Stimulated activated CD8-positive, alpha-beta memory T cell treated with anti-CD3 and anti-CD28 coated beads, Interleukin-12 subunit alpha, Interleukin-12 subunit beta, amount 100 ng/mL, for 24 hours (primary cell): ENCODE data around the gene GRIK4.
"Not testable (repeated sequence)": the region's sequence is repeated elsewhere in the genome, so short reads cannot be mapped to it uniquely, and the experiment has no call there.

Experiments
- DNase-seq: peaks from one replicate; pipeline ENCODE4 v3.0.0-alpha.2; 2020; ENCODE audit errors: extremely low read depth

Gene GRIK4

DNA sequence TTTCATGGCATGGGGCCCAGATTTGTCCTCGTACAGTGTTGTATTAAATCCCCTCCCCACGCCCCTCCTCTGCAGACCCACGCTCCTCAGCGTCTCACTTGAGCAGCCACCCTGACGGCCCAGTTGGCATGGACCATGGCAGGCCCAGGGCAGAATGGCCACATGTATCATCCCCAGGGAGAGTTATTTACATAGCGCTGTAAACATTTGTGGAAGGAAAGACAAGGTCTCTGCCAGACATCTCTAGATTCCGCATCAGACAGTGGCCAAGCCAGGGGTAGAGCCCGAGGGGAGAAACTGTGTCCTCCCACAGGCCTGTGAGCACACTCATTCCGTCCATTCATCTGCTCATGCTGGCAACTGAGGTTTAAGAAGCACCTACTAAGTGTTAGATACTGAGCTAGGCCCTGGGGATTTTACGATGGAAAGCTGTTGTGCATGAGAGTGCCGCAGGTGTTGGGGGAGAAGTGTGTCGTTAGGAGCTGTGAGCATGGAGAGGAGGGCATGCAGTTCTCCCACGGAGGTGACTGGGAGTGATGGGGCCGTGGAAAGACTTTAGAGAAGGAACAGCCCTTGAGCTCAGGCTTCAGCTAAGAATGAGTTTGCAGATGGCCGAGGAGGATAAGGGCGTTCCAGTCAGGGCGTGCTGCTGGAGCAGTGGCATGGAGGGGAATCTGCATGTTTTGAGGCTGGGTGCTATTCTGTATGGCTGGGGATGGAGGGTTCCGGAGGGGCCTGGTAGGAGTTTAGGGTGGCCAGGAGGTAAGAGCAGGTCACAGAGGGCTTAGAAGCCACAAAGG is 94.9 kb downstream of the GRIK4 start:
- no peak for DNase-seq

DNA sequence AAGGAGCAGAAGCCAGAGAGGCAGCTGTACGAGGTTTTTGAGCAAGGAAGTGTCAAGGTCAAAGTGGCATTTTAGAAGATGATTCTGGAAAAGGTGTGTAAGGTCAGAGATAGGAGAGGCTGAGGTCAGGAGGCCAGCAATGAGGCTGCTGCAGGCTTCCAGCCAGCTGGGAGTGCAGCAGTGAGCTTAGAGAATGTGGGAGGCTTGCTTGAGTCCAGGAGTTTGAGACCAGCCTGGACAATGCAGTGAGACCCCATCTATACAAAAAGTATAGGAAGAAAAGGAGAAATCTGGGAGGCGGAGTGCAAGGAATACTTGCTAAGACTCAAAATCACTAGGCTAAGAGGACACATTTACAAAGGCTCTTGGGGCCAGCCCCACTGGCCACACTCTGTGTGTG is 96.5 kb downstream of the GRIK4 start:
- DNase-seq = no peak

DNA sequence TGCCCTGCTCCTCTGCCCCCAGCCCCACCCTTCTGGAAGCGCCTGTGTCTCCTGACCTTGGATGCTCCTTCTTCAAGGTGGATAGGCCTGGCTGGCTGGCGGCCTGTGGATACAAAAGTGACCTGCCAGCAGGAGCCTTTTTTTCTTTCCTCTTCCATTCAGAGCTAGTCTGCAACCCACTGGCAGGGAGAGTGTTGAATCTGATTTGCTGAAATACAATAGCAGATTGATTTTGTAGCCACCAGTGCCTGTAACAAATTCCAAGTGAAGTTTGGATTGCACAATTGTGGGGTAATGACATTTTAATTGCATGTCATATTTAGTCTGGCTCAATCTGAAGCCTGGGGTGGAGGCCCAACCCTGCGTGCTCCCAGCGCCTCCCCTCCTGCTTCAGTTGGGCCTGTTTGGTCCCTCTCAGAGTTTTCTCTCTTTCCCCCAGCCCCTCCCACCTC is 97.2 kb downstream of the GRIK4 start:
- no peak for DNase-seq

DNA sequence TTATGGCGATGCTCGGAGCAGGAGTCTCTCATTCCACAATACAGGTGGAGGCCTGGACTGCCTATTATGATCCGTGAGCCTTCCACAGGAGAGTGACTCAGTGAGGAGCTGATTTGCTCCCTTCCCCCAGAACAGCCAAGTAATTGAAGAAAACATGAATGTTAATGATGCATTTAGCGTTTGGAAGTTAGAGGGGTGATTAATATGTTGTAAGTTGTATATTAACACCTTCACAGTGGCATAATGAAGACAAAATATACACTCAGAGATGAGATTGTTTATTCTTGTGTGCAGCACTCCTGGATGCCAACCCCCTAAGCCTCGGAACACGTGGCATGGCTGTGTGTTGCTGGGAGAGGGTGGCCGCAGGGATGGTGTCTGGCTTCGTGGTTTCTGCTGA is 98.6 kb downstream of the GRIK4 start:
- no peak for DNase-seq

DNA sequence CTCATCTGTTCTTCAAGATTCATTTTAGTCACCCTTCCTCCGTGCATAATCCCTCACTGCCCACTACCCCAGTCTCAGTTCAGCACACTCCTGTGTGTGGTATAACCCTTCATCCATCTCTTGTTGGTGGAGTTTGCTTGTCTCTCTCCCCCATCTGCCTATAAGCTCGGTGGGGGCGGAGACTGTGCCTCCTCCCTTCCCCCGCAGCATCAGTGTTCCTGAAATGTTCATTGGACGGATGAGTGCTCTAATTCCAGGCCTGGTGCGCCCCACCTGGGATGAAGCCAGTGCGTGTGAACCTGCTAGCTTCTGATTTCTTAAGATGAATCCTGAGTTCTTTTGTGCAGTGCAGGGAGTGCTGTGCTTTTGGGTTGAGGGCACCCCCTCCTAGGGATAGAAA is 100.0 kb downstream of the GRIK4 start:
- DNase-seq = no peak

DNA sequence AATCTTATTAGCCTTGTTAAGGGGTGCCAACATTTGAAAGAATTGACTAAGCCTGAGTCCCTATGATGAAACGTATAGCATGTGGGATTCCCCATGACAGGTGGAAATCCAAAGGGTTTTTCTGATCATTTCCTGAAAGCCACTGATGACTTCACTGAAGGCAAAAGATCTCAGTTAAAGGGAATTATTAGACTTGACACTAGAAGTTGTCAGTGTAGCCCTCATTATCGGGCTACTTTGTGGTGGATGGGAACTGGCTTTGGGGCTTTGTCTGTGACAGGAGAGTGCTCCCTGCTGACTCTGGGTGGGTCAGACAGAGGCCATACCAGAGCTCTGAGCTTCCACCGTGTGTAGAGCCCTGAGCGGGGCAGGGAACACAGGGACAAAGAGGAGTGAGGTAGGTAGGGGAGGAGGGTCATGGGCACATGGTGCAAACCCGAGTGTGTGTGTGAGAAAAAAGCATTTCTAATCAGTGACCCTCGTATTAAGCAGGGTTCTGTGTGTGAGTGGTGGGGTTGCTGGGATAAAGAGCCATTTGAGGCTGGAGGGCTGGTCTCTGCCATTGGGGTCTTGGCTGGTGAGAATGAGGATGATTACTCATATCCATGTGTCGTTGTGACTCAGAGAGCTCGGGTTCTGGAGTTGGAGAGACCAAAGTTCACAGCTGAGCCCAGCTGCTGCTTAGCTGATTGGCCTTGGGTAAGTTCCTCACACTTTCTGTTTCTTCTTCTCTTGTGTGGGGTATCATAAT is 101.1 kb downstream of the GRIK4 start:
- DNase-seq = no peak

DNA sequence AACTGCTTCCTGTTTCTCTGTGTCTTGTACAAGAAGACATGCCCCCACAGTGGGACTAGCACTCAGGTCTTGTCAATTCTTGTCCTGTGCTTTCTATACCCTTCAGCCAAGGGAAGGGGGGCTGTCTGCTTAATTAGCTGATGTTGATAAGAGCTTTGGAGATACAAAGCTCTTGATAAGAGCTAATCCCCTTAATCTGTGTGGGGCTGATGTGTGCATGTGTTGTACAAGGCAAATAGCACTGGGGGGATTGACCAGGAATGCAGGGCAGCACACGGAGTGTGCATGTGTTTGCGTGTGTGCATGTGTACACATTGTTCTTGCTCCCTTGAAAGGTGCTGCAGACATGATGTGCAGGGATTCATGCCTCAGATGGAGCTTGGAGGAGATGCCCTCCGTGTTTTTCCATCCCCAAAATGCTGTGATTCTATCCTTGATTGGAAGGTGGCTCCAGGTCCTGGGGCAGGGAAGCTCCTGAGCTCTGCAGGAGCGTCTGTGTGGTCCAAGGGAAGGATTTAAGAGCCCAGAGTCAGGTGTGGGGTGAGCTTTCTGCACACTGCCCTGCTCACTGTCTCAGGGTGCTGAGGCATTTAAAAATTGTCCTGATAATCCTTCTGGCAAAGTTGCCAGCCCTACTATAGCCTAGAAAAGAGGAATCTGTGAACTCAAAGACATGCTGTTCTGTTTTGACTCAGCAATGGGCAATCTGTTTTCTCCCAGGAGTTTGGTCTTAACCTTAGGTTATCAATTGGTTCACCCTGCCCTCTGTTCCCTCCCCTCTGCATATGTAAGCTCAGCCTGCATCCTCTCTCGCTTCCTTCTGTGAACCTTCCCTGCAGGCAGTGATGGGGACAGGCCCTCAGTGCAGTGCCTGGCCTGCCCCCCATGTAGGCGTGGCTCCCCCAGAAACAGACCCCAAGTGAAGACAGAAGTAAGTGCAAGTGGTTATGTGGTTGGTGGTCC is 102.0 kb downstream of the GRIK4 start:
- DNase-seq = no peak

DNA sequence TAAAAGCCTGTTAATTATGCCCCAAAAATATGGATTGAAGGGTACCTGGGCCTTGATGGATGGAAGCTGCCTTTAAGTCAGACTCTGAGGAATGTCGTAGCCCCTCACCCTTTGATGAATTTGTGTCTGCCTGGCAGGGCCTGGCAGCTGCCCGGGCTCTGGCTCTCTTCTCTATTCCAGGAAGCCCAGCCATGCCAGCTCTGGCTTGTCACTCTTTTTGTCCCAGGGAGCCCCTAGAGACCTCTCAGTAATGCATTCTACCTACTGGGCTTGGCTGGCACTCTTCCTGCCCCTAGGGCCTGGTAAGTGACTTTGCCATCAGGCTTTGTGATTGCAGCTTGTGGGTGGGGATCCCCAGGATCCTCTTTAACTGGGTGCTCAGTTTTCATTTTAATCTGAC is 103.8 kb downstream of the GRIK4 start:
- DNase-seq = no peak

DNA sequence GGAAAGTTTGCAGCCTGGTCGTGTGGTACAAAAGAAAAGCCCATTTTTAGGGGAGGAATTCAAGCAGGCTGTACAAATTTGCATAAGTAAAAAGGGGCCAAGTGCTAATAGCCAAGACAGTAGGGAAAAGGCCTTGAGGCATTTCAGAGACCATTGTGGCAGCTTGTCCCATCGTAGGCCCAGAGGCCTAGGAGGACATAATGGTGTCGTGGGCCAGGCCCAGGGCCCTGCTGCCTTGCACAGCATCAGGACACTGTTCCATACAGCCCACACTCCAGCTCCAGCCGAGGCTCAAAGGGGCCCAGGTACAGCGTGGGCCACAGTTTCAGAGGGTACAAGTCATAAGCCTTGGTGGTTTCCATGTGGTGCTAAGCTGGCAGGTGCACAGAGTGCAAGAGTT is 106.9 kb downstream of the GRIK4 start:
- no peak for DNase-seq

DNA sequence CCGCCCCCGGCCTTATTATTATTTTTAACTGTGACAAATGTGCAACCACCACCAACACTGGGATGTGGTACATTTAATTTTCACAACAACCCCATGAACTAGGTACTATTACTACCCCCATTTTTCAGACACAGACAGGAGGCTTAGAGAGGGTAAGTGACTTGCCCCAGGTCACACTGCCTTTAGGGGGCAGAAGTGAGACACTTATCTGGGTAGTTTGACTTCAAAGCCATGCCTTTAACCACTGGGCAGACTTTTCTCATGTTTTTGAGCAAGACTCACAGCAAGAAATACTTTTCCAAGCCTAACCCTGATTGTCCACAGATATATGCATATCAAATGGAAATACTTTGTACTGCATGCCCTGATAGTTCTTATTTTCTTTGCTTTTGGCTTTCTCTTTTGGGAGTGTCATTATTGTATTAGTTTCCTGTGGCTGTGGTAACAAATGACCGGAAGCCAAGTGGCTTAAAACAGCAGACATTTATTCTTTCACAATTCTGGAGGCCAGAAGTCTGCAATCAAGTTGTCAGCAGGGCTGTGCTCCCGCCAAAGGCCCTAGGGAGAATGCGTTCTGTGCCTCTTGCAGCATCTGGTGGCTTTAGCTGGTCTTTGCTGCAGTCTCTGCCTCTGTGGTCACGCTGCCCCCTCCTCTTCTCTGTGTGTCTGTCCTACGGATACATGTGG is 110.8 kb downstream of the GRIK4 start:
- DNase-seq = no peak

DNA sequence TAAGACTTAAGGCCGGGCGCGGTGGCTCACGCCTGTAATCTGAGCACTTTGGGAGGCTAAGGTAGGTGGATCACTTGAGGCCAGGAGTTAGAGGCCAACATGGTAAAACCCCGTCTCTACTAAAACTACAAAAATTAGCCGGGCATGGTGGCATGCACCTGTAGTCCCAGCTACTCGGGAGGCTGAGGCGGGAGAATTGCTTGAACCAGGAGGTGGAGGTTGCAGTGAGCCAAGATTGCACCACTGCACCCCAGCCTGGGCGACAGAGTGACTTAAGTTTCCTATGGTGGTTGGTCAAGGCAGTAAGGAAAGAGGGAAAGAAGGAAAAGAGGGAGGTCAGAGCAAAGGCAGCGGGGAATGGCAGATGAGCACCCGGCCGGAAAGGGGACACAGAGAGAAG is 113.4 kb downstream of the GRIK4 start:
- not testable (repeated sequence) for DNase-seq

DNA sequence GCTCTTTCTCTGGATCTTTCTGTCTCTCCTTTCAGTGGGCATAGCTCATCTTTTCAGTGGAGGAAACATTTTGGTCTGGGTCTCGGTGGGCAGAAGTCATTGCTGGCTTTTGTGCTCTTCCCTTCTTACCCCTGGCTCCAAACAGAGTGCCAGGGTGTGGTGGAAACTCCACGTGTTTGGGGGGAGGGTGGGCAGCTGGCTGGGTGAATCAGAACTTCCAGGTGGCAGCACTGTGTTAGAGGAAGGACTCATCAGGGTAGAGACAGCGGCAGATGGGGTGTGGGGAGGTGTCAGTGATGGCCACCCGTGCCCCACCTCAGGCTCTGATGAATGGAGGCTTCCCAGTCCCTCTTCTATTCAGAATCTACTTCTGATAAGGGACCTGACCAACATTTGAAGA is 114.0 kb downstream of the GRIK4 start:
- no peak for DNase-seq

DNA sequence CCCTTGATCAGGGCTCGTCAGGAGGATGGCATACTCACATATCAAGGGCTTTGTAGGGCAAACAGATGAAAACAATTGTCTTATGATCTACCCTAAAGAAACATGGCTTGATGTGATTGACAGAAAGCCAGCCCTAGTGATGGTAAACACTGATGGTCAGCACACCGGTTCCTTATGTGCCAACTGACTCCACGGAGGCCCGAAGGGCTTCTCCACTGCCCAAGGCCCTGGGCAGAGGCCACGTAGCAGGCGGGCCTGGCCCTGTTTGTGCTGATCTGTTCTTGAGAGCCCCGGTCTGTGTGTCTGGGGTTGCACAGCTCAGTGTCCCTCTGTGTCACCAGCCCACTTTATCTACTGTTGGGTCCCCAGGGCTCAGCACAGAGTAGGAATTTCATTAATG is 115.2 kb downstream of the GRIK4 start:
- no peak for DNase-seq

DNA sequence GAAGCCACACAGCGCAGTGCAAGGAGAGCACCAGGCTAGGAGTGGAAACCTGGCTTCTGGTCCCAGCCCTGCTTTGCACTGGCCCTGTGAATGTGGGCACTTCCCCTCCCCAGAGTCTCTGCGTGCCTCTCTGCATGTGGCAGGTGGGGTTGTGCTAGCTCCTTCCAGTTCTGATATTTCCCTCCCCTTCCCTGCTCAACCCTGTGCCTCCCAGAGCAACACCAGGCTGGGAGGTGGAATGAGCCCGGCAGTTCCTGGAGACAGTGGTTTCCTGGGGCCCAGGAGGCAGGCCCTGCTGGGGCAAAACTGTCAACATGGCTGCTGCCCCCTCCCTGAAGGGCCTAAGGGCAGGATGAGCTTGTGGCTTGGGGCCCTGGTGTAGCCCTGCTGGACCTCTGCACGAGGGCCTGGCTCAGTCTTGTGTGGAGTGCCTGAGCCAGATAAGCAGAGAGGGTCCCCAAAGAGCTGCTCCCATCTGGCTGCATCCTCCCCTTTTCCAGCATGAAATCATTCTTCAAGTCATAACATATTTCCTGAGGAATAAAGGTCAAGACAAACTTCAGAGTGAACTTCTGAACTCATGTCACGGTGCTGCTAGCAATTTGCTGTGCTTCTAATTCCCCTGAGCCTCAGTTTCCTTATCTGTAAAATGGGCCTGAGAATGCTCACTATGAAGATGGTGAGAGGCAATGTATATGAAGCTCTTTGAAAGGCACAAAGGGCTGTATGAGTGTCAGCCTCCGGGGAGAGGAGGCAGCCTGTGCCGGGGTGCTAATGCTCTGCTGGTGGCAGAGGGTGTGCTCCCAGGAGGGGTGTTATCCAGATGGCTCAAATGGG is 116.0 kb downstream of the GRIK4 start:
- no peak for DNase-seq

DNA sequence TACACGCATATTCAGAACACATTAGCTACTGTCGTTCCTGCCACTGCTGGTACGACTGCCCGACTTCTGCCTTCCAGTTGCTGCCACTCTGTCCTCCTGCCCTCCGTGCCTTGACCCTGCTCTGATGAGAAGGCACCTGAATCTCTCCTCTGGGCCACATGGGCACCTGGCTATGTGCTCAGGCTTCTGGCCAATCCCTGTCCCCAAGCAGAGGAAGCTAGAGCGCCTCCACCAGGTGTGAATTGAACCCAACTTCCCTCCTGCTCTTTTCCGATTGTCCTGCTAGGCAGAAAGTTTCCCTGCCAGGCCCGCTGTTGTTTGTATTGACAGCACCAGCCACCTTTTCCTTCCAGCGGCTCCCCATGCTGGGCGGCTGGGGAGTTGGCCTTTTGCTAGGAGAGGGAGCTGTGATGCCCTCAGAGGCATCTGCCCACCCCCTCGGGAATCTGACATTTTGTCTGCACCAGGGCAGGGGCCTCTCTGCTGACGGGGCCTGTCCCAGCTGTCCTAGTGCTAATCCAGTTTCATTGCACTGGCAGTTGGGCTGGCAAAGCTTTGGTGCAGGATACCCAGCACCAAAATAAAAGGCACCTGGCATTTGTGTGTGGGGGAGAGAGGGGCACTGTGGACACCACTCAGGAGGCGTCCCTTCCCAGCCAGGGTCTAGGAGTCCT is 118.0 kb downstream of the GRIK4 start:
- no peak for DNase-seq

DNA sequence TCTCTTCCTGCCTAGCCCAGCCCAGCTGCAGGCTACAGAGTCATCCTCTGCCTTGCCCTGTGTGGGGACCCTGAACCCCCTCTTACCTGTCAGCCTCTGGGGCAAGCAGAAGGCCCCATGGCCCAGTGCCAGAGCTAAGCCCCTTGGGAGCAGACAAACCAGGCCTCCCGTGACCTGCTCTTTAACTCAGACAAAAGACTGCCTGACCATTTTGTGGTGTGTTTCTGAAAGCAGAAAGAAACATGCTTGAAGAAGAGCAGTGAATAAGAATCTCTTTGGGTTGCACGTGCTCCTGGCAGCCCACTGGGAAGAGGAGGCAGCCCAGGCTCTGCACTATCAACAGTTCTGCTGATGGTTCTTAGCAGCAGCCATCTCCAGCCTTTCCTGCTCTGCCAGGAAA is 118.6 kb downstream of the GRIK4 start:
- no peak for DNase-seq

DNA sequence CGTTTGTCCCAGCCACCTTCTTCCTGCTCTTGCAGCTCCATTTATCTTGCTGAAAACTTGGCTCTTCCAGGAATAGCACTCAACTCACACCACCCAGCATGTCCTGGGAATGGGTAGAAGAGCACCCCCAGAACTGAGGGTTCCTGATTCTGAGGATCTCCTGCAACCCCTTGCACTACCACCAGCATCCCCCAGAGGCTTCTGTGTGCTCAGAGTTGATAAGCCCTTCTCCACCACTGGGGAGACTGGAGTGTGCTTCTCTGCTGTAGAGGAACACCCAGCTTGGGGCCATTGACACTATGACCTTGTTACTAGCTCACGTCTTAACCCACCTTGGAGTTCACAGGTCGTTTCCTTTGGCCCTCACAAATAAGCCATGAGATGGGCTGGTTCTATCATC is 121.0 kb downstream of the GRIK4 start:
- DNase-seq = no peak

DNA sequence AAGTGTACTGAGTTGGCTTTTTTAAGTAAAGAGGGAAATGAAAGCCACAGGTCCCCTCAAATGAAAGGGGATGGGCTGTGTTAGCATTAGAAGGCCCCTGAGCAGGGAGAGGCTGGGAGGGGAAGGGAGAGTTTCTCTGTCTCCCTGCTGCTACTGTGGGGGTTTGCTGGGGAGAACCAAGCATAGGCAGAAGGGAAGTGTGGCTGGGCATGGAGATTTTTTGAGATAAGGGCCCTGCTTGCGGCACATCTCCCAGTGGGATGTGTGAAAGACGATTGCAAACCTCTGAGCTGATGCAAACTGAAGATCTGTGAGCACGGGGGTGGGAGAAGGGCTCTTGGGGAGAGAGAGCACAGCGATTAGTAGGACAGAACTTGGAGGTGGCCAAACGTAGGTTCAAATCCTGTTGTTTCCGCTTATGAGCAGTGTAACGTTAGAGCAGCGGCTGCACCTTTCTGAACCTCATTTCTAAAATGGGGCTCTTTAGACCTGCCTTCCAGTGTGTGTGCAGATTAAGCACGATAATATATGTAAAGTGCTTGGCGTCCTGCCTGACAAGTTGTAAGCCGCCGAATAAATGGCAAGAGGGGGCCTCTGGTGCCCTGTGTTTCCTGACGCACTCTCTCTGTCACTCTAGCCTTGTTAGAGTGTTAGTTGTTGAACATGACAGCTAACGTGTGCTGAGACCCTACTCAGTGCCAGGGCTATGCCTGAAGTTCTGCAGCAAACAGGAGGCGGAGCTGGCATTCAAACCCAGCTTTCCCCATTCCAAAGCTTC is 122.3 kb downstream of the GRIK4 start:
- DNase-seq = no peak

DNA sequence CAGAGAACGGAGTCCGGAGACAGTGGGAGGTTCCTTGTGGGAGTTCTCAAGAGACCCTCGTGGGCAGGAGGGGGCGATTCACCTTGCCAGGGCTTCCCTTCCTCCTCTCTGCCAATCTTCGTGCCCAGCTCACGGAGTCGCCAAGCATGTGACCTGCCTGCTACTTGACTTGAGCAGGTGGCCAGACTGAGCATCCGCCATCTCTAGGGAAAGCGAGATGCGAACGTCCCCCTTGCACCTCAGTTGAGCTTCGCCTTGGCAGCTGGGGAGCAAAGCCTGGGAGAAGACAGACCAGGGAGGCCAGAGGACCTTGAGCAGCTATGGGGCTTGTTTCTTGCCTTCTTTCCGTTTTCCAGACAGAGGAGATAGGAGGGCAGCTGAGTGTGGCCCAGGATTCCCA is 123.2 kb downstream of the GRIK4 start:
- no peak for DNase-seq
